GM12892 (cell line): ENCODE results near the gene RPGR.

ENCODE experiments used
- POLR2A ChIP-seq: IDR thresholded peaks from 2 replicates; pipeline ENCODE4 v1.6.1; 2011; ENCODE audit warnings: low read depth, low read length, control low read depth
- POLR2AphosphoS5 ChIP-seq: IDR thresholded peaks from 2 replicates; pipeline ENCODE4 v1.6.1; 2011; ENCODE audit warnings: low read depth, low read length, control low read depth
- TAF1 ChIP-seq: IDR thresholded peaks from 2 replicates; pipeline ENCODE4 v1.6.1; 2011; ENCODE audit warnings: low read depth, mild to moderate bottlenecking, control low read depth, low read length, borderline replicate concordance

DNA sequence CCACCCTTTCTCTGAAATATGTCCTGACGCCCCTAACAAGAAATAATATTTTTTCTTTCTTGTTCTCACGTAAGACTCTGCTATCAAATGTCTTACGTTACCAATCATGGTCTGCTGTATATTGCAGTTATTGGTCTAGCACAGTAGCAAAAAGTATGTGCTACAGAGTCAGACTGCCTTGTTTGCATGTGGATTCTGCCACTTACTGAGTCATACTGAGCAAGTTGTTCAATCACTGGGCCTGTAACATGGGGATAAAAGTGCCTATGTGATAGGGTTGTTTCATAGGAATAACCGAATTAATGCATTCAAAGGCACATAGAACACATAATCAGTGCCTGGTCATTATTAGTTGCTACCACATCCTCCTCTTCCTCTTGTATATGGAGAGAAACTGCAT lies 14.1 kb downstream of the RPGR start:
- TF ChIP-seq POLR2A: no peak
- no peak for TF ChIP-seq POLR2AphosphoS5
- TF ChIP-seq TAF1: no peak
